Activated CD8-positive, alpha-beta memory T cell treated with anti-CD3 and anti-CD28 coated beads for 36 hours (primary cell): Measurements from ENCODE around the gene TH. TPM values are rescaled to one million over a fixed set of nuclear protein-coding genes. Genes with fewer than 3 reads are reported as not detected.
"Not testable (repeated sequence)": the region's sequence is repeated elsewhere in the genome, so short reads cannot be mapped to it uniquely, and the experiment has no call there.

Experiments
- CTCF ChIA-PET: fragments of 350-600 bp; sonication (Branson Sonifier 250); formaldehyde crosslinking; loops from one replicate; lab custom pipeline; 2021; ENCODE audit warnings: antibody characterized with exemption; lab: Charles Lee
- POLR2A ChIA-PET: fragments of 350-600 bp; sonication (Branson Sonifier 250); formaldehyde crosslinking; loops from one replicate; lab custom pipeline; 2021; ENCODE audit warnings: antibody characterized with exemption; lab: Charles Lee
- total RNA-seq, 2 experiments: library from RNA; stranded (reverse); gene quantifications; one replicate each; pipeline ENCODE4 v1.2.3, GENCODE V29; 2021

TH gene
- total RNA-seq, 2 experiments from 2014 or later = not detected

DNA sequence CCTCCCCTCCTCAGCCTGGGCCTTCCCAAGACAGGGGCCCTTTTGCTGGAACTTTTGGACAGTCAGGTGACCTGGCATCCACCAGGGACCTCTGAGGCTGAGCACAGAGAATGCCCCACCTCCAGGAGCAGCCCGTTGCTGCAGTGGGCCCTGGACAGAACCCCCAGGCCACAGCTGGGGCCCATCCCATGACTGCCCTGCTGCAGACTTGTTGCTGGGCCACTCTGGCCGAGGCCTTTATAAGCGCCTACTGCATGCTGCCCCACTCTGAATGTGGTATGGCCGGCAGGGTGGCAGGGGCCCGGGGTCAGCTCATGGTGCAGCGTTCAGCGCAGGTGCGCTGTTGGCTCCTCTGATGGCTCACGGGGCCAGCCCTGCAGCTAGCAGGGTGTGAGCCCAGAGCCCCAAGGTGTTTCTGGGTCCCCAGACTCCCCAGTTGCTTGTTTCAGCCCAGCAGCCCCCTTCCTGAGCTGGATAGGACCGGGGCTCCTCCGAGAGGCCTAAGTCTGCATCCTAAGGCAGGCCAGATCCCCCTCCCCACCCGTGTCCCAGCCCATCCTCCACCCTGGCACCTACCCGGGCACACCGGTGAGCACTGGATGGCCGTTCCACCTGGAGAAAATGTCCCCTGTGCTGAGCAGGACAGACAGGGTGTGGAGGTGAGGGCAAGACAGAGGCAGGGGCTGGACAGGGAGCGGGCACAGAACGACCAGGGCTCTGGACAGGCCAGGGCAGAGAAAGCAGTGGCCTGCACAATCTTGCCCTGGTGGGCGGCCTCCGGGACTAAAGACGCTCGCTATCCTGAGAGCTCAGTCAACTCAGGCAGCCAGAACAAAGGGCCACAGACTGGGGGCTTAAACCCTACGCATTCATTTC is 28.1 kb upstream of the TH start:
- ChIA-PET POLR2A (no interaction called here), CTCF (interaction anchor here (0.9 to 5.4 kb wide), 3 partner anchors 13 to 220 kb away, joined by 3 to 66 read pairs (median 28); partner anchors contain the start of genes C11orf21 and TSPAN32)

DNA sequence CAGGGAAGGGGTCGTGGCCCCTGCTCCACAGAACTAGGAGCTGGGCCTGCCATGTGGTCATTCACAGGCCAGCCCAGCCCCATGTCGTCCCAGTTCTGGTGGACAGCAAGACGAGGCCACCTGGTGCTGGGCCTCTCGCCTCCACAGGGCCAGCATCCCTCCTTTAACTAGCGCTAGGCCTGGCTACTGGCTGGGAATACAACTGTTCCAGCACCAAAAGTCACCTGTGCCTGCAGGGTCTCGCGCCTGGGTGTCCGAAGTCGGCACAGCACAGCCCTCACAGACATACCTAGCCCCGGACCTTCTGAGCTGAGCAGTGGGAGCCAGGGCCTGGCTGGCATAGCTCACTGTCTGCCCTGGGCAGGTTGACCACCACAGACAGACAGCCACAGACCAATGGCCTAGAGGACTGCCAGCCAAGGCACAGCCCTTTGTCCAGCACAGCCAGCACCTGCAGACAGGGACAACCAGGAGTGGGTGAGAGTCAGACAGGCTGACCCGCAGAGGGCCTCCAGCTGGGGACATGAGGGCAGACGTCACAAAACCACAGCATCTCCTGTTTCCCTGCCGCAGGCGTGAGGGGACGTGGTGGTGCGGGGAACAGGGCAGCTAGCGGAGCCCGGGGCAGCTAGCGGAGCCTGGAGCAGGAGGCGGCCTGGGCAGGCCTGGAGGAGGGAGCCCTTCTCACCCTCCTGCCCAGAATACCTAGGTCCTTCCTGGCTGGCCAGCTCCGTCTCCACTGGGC is 27.2 kb upstream of the TH start:
- ChIA-PET POLR2A (no interaction called here), CTCF (interaction anchor here (1.1 to 5.4 kb wide), 5 partner anchors 8 to 690 kb away, joined by 3 to 66 read pairs (median 3); partner anchors contain the start of genes C11orf21 and TSPAN32)

DNA sequence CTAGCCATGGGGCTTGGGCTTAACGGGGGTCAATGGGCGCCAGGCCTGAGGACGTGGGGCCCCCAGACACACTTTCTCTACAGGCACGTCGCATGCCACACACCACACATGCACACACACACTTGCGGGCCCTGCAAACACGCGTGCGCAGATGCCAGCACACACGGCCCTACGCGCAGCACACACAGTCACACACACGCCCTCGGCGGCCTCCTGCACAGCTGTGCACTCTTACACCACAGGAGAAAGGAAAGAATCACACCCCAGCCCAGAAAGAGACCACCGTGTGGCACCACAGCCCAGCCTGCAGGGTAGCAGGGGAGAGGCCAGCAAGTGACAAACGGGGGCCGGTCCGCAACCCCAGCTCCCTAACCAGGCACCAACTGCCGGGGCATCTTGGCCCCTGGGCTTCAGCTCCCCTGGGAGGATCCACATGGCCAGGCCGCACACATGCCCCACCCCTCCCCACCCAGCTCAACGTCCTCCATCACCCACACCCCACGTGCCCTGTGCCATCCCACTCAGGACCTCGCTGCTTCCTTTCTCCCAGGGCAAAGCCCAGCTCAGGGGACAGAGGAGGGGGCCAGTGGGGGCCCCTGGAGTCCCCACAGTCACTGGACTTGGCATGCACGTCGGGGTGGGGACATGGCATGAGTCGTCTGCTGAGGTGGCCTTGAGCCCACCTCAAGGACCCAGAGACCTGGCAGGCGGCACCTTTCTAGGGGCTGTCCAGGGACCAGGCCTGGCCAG is 26.3 kb upstream of the TH start:
- ChIA-PET CTCF (interaction anchor here (0.7 to 5.4 kb wide), 7 partner anchors 9 to 691 kb away, joined by 3 to 66 read pairs (median 4); partner anchors contain the start of genes C11orf21 and TSPAN32), POLR2A (no interaction called here)

DNA sequence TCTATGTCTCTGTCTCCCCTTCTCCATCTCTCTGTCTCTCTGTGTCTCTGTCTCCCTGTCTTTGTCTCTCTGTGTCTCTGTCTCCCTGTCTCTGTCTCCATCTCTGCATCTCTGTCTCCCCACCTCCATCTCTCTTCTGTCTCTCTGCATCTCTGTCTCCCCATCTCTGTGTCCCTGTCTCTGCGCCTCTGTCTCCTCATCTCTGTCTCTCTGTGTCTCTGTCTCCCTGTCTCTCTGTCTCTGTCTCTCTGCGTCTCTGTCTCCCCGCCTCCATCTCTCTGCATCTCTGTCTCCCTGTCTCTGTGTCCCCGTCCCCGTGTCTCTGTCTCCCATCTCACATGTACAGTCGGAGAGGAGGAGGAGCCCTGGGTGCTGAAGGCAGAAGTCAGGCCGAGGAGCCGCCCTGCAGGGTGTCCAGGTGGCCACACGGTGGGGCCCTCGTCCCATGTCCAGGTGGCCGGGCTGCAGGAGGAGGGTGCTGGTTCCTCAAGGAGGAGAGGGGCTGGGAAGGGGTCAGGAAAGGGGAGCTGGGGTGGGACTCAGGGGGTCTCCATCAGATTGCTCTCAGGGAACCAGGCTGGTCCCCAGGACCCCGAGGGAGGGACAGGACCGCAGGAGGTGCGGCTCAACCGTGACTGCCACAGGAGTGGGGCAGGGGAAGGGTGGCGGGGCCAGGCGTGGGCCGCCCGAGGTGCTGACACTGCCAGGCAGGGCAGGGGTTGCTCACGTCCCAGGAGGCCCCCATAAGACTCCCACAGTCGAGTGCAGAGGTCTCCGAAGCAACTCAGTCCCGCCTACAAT is 25.6 kb upstream of the TH start:
- ChIA-PET POLR2A (no interaction called here), CTCF (interaction anchor here (0.7 to 5.4 kb wide), 5 partner anchors 13 to 691 kb away, joined by 3 to 66 read pairs (median 4); partner anchors contain the start of genes C11orf21 and TSPAN32)

DNA sequence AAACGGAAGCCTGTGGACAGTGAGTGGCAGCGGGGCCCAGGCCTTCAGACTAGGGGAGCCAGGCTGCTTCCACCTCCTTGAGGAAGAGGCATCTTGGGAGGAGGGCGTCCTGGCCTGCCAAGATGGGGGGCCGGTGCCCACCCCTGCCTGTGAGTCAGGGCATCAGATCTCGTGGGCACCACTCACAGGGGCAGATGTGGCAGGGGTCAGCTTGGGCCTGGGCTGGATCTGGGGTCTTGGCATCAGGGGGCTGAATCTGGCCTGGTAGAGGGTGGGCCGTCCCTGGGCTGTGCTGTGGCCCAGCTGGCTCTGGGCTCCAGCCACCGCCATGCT is 24.1 kb upstream of the TH start:
- ChIA-PET CTCF (interaction anchor here (0.6 to 4.1 kb wide), 2 partner anchors 225 to 586 kb away, joined by 3 to 33 read pairs; no protein-coding TSS in a partner anchor), POLR2A (no interaction called here)

DNA sequence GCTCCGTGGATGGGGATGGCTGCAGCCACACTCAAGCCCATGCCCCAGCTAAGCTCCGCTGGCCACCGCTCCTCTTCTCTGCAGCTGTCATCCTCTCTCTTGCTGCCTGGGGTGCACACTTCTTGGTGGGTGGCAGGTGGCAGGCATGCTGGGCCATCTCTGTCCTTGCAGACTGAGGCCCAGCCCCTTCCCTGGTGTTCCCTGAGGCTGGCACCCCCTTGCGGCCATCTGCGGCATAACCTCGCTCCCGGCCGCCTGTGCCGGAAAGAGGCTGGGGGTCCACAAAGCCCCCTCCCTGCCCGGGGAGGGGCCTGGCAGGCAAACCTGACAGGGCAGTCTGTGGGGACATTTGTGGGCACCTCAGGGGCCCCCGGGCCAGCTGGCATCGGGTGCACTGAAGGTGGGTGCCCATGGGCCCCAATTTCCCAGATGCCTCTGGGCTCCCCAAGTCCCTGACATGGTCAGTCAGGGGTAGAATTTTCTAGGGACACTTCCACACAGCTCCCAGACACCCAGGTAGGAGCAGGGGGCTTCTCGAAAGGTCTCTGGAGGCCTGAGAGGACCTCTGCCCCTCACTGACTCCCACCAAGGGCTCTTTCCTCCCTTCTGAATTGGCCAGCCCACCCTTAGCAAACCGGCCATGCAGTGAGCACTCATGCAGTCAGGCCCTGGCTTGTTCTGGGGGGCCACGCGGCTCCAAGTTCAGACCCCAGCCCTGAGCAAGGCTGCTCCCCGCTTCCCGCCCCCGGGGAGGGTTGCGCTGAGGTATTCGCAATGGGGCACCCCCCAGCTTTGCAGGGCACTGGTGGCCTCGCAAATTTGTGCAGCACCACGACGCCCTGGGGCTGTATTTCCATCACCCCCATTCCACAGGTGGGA is 23.5 kb upstream of the TH start:
- ChIA-PET CTCF (interaction anchor here (0.6 to 4.1 kb wide), 9 partner anchors 10 to 585 kb away, joined by 3 to 33 read pairs (median 3); partner anchors contain the start of genes C11orf21 and TSPAN32), POLR2A (no interaction called here)

DNA sequence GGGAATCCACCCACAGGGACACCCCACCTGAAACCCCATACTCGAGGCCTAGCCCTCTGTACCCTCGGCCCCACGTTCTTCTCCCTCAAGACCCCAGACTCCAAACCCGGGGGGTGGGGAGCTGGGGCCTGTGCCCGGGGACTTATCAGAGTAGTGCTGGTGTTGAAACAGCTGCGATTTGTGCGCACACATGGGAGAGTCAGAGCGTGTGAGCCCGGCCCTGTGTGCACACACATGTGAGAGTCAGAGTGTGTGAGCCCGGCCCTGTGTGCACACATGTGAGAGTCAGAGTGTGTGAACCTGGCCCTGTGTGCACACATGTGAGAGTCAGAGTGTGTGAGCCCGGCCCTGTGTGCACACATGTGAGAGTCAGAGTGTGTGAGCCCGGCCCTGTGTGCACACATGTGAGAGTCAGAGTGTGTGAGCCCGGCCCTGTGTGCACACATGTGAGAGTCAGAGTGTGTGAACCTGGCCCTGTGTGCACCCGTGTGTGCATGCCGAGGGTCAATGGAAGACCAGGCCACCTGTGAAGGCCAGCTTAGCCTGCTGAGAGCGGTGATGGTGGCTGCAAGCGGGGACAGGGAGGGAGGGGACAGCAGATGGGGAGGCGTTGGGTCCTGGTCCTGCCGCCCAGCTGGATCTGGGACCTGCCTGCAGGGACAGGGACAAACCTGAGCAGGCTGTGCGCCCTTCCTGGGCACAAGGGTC is 22.4 kb upstream of the TH start:
- CTCF ChIA-PET = interaction anchor here (0.8 to 4.1 kb wide), 7 partner anchors 9 to 338 kb away, joined by 3 to 33 read pairs (median 3); no protein-coding TSS in a partner anchor
- POLR2A ChIA-PET = not testable (repeated sequence)

DNA sequence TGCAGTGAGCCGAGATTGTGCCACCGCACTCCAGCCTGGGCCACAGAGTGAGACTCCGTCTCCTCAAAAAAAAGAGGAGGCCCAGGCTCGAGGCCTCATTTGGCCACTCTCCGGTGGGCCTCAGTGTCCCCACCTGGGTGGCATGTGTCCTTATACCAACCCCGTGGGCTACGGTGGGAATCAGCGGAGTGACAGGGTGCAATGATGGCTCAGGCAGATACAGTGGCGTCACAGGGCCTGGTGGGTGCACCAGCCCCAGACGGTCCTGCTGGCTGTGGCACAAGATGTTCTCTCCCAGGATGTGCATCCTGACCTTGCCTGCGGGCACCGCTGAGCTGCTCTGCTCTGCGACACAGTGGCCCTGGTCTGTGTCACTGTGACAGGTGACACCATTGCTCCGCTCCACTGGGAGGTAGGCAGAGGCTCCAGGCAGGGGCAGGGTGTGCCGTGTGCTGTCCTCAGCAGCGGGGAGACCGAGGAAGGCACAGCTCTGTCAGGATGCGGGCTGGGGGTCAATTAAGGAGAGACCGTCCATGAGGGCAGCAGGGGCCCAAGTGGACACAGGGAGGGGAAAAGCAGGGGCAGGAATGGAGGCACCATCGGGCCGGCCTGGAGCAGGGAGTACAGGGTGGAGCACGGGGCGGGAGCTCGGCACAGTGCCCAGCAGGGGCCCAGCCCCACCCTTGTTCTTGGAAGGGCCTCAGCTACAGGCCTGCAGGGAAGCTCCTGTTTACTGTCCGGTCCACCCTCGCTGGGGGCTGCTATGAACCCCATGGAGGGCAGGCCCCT is 21.7 kb upstream of the TH start:
- POLR2A ChIA-PET = interaction anchor here (0.5 kb wide), 1 partner anchor 184 kb away, joined by 3 read pairs; the partner anchor contains the start of gene CD81
- CTCF ChIA-PET = interaction anchor here (0.8 to 4.1 kb wide), 6 partner anchors 9 to 337 kb away, joined by 3 to 33 read pairs (median 3); no protein-coding TSS in a partner anchor

DNA sequence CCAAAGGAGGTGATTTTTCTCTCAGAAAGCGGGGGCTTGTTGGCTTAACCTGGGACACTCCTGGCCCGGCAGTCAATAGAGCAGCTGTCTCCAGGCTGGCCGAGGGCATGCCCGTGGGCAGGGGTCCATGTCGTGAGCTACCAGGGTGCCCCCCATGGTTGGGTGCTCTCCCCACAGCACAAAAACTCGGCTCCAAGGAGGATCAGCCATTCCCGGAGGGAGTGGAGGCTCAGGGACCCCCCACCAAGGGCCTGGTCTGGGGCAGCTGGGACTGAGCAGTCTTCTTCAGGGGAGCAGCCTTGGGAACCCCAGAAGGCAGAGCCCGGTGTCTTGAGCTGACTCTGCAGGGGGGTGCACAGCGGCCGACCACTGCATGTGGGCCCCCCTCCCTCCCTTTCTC is 20.8 kb upstream of the TH start:
- CTCF ChIA-PET = interaction anchor here (0.9 to 4.1 kb wide), 4 partner anchors 9 to 229 kb away, joined by 3 to 33 read pairs (median 12); no protein-coding TSS in a partner anchor
- POLR2A ChIA-PET = no interaction called here

DNA sequence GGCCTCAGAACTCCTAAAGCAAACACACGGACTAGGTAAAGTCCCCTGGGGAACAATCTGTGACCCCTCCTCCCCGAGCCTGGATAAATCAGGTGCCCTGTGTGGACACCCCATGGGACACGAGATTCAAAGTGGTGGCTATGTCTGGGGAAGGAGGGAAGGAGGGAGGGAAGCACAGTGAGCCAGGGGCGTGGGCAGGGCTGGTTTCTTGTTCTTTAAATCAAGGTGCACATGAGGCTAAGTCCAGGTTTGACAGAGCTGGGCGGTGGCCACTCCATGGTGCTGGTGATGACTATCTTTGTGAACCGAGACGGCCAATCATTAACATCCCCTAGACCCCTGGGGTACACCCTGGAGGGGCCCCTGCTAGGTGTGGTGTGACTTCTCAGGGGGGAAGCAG is 20.3 kb upstream of the TH start:
- ChIA-PET CTCF (interaction anchor here (1.1 to 4.1 kb wide), 2 partner anchors 10 to 114 kb away, joined by 3 to 20 read pairs; no protein-coding TSS in a partner anchor), POLR2A (no interaction called here)

DNA sequence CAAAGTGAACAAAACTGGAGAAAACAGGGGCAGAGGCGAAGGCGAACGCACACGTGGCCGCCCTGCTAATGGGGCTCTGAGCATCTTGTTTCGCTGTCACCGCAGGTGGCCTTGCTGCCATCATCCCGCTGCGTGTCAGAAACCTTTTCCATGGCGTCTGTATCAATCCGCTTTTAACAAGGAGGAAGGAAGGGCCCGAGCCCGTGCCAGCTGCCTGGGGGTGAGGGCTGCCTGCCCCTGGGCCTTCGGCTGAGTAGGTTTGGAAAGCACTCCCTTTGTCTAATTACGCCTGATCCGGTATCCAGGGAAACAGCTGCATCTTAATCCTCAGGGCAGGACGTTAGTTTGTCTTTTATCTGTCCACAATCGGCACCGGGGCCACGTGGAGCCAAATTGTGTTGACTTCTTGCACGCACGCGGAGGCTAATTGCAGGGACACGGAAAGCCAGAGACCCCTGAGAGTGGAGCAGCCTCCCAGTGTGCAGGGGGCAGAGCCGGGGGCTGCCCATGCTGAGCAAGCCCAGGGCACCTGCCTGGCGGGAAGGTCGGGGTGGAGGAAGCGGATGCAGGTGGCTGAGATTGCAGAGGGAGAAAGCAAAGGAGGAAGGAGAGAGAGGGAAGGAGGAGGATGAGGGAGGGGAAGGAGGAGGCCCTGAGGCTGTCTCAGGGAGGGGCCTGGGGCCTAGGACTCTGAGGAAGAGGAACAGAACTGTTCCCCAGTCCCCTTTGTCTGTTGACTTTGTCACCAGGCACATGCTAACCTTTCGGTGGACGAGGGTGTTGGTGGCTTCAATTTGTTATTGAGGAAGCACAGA is 19.2 kb upstream of the TH start:
- POLR2A ChIA-PET = no interaction called here

DNA sequence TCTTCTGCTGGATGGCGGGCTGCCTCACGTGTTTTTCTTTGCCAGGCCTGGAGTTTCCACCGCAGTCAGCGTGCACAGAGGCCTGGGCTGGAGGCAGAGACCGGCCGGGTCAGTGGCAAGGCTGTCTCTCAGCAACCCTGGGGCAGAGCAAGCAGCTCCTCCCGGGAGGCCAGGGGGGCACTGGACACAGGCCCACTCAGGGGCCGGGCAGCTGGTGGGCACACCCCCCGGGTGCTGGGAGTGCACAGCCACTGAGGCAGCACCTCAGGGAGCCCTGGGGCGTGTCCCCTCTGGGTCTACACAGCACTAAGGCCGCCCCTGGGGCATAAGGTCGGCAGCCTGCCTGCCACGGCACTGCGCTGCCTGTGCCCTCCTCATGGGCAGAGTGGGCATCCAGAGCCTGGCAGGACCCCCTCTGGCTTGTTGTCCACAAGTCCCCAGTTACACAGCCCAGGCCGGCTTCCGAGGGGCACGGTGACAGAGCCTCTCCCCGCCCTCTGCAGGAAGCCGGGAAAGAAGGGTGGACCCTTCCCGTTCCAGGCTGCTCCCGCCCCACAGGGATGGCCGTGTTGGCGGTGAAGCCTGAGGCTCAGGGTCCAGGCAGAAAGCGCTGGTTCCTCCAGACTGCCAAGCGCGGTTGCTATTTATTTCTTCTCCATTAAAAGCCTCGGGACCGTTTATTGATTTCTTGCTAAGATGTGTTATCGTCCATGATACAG is 18.5 kb upstream of the TH start:
- ChIA-PET POLR2A (no interaction called here), CTCF (no interaction called here)

More for the DNA sequence above, 19.2 kb upstream of the TH start:
- CTCF ChIA-PET = no interaction called here

DNA sequence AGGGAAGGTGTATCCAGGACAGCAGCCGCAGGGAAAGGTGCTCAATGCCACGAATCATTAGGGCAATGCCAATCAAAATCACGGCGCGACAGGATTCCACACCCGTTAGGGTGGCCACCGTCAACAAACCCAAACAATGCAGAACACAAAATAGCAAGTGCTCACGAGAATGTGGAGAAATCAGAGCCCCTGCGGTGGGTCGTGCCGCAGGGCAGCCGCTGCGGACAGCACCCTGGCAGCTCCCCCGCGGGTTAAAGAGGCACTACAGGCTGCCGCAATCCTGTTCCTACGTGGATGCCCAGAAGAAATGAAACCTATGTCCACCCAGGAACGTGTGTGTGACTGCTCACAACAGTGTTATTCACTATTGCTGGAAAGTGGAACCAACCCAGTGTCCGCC is 17.1 kb upstream of the TH start:
- ChIA-PET POLR2A (no interaction called here), CTCF (interaction anchor here (1.1 kb wide), 1 partner anchor 232 kb away, joined by 4 read pairs; no protein-coding TSS in a partner anchor)

DNA sequence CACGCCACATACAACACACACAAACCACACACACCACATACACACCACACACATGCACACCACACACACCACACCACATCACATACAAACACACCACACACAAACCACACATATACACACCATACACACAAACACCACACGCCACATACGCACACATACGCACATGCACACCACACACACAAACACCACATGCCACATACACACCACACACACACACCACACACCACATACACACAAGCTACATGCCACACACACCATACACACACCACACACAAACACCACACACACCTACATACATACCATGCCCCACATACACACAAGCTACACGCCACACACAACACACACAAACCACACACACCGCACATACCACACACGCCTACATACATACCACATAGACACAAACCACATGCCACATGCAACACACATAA is 15.7 kb upstream of the TH start:
- POLR2A ChIA-PET = no interaction called here

More for the DNA sequence above, 15.7 kb upstream of the TH start:
- CTCF ChIA-PET = interaction anchor here (0.9 to 3.9 kb wide), 3 partner anchors 117 to 233 kb away, joined by 3 to 23 read pairs (median 6); no protein-coding TSS in a partner anchor
